Muscle of arm (tissue), 12 donors: Measurements from ENCODE around the gene DMPK. TPM values are rescaled to one million over a fixed set of nuclear protein-coding genes. Genes with fewer than 3 reads are reported as not detected.

ENCODE experiments used
- DNase-seq: peaks from one replicate; pipeline ENCODE4 v3.0.0-alpha.2; 2013
- polyA plus RNA-seq, 12 donors: library from polyadenylated mRNA; unstranded; fragments of 120-200 nt; gene quantifications; one replicate each; pipeline ENCODE4 v1.2.1, GENCODE V29; 2013; ENCODE audit not compliant: insufficient read length in 12 of 12

Gene DMPK
- polyA plus RNA-seq, 12 donors, result 161 to 353 (median 263) TPM; not detected in 1

DNA sequence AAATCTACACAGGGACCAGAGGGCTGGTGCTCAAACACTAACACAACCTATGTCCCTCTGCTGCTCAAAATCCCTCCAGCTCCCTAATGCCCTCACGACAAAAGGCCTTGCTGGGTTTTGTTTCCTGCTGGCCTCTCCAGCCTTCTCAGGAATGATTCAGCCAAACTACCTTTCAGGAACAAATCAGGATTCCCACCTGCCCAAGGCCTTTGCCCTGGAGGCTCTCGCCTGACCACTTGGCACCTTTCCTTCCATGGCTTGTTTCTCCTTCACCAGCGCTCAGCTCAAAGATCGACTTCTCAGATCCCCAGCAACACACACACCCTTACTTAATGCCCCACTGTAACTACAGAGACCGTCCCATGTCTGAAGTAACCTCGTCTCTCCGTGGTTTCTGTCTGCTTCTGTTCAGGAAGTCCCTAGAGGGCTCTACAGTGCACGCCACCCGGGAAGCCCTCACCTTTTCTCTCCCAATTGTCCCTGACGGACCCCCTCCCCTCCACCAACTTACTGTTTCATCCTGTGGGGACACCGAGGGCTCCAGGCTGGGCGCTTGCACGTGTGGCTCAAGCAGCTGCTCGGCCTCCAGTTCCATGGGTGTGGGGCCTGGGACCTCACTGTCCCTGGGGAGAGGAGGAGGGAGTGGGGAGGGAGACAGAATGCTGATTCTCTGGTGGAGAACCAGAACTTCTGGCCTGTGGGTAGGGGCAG, 10.0 kb downstream of the DMPK start:
- DNase-seq, result no peak

DNA sequence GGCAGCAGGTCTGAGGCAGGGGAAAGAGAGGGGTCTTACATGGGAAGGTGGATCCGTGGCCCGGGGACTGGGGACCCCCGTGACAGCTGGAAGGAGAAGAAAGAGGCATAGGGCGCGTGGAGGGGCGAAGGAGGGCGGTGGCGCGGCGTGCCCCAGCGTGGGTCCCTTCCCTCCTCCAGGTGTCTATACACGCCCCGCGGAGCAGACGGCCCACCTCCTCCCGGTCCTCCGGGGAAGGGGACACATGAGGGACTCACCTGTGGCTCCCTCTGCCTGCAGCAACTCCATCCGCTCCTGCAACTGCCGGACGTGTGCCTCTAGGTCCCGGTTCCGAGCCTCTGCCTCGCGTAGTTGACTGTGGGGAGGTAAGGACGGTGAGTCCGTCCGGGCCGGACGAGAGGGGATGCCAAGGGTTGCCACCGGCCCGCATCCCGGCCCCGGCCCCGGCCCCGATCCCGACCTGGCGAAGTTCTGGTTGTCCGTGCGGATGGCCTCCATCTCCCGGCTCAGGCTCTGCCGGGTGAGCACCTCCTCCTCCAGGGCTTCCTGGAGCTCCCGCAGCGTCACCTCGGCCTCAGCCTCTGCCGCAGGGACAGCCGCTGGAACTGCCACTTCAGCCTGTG, 10.9 kb downstream of the DMPK start:
- no peak for DNase-seq

DNA sequence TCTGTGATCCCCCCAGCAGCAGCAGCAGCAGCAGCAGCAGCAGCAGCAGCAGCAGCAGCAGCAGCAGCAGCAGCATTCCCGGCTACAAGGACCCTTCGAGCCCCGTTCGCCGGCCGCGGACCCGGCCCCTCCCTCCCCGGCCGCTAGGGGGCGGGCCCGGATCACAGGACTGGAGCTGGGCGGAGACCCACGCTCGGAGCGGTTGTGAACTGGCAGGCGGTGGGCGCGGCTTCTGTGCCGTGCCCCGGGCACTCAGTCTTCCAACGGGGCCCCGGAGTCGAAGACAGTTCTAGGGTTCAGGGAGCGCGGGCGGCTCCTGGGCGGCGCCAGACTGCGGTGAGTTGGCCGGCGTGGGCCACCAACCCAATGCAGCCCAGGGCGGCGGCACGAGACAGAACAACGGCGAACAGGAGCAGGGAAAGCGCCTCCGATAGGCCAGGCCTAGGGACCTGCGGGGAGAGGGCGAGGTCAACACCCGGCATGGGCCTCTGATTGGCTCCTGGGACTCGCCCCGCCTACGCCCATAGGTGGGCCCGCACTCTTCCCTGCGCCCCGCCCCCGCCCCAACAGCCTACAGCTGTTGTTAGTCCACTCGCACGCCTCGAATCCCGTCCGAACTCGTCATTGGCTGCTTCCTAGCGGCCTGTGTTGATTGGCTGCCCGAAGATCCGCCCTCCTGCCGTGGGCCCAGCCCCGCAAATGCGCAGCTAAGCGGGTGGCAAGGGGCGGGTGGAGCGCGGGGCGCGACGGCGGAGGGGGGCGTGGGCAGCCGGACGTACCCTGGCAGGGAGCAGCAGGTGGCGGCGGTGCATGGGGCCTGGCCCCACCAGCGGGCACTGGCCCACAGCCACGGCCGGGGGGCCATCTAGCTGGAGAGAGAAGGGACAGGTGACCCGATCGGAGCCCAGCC, 11.8 kb downstream of the DMPK start:
- peak; percentile 95 for DNase-seq

DNA sequence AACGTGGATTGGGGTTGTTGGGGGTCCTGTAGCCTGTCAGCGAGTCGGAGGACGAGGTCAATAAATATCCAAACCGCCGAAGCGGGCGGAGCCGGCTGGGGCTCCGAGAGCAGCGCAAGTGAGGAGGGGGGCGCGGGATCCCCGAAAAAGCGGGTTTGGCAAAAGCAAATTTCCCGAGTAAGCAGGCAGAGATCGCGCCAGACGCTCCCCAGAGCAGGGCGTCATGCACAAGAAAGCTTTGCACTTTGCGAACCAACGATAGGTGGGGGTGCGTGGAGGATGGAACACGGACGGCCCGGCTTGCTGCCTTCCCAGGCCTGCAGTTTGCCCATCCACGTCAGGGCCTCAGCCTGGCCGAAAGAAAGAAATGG, 12.5 kb downstream of the DMPK start:
- no peak for DNase-seq

DNA sequence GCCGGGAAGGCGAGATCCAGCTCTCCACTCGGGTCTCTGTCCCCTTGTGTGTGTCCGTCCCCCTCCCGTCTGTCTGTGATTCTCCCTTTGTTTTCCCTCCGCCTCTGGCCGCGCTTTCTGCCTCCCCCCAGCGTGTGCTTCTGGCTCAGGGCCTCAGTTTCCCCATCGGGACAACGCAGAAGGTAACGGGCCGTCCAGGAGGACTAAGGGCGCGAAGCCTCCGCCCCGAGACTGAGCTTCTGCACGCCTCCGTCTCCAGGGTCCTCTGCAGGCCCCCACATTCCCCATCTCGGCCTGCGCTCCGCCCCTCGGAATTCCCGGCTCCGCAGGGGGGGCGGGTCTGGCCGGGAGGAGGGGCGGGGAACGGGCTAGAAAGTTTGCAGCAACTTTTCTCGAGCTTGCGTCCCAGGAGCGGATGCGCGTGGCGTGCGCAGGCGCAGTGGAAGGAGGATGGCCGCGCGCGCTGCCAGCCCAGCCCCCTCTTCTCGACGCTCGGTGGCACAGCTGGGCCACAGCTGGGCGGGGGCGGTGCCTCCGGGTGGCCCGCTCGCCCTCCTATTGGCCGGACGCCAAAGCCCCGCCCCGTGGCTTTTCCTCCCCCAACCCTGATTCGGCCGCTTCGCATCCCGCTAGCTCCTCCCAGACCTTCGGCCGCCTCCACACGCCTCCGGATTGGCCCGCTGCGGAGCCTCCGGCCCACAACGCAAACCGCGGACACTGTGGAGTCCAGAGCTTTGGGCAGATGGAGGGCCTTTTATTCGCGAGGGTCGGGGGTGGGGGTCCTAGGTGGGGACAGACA, 13.1 kb downstream of the DMPK start, which contains the start of gene SIX5:
Gene SIX5 (minus strand): TSS at position 269 of the 799 bp plus-strand sequence. CDS start 408 bp downstream, outside the sequence.
- peak; percentile 99 for DNase-seq

DNA sequence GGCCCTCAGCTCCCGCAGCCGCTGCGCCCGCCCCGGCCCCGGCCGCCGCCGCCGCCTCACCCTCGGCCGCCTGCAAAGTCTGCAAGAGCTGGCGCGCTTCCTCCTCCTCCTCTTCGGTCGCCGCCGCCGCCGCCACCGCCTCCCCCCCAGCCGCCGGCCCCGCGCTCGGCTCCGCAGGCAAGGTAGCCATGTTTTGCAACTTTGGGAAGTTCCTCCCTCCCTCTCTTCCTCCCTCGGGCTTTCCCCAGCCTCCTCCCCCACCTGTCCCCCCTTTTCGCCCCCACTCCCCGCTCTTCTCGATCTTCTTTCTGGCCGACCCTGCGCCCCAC, 13.7 kb downstream of the DMPK start:
- no peak for DNase-seq

DNA sequence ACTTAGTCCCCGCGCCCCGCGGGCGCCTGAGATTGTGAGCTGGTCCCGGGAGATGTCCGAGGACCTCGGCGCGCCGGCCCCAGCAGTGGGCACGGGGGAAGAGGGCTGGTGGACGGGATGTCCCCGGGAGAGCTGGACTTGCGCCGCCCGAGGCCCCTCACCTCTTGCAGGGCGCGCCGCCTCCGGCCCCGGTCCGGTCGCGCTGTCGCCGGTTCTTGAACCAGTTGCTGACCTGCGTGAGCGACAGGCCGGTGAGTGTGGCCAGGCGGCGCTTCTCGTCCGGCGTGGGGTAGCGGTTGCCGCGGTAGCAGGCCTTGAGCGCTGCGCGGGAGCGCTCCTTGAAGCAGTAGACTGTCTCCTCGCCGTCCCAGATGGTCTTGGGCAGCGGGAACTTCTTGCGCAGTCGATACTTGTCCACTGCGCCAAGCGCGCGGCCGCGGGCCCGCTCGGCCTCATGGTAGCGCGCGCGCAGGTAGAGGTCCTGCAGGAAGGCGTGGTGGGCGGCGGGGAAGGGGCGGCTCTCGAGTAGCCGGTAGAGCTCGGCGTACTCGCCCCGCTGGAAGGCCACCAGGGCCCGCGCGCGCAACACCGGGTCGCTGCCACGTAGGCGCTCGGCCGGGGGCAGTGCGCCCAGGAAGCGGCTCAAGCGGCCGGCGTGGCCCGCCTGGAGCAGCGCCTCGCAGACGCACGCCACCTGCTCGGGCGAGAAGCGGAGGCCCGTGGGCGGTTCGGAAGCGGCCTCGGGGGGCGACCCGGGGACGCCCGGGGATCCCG, 14.2 kb downstream of the DMPK start:
- DNase-seq, result peak; percentile 78

DNA sequence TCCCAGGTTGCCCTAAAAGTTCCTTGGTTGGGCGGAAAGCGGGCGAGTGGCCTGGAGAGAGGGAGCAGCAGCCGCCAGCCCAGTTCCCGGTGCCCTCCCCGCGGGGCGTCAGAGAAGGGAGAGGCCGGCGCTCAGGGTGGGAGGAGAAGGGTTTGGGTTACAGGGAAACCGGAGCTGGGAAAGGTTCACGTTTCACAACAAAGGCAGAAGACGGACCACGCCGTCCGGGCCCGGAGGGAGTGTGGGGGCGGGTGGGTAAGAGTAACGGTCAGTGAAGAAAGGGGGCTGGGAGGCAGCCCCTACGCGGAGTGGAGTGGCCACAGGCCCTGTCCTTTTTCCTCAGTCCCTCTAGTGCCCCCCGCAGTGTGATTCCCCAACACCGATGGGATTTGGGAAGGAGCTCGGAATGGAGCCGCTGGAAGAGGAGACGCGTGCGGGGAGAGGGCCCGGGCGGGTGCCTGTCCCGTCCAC, 14.8 kb downstream of the DMPK start:
- DNase-seq, result peak; percentile 86

DNA sequence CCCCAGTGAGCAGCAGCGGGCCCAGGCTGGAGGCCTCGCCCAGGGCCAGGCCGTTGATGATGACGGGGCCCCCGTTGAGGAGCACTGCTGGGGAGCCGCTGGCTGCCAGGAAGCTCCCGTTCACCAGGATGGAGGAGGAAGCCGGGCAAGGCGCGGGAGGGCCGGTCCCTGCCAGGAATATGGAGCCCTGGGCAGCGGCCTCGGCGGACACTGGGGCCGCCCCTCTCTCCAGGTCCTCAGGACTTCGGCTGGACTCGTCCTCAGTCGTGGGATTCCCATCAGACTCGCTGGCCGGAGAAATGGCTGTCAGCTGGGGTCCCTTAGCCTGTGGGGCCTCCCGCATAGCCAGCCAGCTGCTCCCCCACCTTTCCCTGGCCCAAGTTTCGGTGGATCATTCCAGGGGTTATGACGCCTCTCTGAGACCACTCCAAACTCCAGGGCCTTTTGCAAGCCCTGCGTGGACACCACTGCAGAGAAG, 15.4 kb downstream of the DMPK start:
- no peak for DNase-seq

DNA sequence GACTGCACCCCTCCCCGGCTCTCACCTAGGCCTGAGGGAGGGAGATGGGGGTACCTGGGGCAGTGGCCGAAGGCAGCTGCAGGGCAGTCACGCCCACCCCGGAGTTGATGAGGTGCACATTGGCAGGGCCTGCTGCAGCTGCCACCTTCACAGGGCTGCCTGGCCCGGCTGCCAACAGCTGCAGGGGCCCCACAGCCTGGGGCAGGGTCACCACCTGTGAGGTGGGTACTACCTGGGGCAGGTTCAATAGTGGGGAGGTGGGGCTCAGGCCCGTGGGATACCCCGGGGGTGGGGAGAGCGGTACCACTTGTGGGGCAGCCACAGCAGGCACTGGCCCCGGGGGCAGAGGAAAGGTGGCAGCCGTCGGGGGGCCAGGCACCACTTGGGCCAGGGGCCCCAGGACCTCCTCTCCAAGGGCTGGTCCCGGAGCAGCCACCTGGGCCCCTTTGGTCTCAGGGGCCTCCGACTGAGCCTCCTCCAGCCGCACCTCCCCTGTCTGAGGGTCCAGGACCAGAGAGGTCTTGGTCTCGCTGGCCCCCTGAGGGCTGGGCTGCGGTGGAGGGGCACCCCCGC, 15.9 kb downstream of the DMPK start:
- DNase-seq, result no peak

DNA sequence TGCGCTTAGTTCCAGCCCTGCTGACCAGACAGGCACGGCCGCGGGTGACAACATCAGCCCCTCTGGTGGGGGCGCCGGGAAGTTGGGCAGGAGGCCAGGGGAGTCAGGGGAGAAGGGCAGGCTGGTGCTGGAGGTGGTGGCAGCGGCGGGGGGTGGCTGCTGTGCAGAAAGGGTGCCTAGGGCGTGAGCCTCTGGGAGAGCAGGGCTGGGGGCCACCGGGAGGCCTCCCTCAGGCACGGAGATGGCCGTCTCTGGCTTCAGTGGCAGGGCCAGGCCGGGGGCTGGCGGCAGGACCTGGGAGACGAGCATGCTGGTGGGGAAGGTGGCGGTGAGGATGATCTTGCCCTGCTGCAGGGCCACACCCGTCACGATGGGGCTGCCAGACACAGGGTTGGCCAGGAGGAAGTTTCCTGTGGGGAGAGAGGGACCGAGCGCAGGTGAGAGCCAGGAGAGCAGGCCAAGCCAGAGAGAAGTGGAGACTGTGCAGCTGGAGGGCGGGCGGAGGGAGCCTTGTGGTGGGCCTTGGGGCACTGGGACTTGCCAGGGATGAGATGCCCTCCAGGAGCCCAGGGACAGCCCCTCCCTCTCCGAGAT, 16.5 kb downstream of the DMPK start:
- no peak for DNase-seq

DNA sequence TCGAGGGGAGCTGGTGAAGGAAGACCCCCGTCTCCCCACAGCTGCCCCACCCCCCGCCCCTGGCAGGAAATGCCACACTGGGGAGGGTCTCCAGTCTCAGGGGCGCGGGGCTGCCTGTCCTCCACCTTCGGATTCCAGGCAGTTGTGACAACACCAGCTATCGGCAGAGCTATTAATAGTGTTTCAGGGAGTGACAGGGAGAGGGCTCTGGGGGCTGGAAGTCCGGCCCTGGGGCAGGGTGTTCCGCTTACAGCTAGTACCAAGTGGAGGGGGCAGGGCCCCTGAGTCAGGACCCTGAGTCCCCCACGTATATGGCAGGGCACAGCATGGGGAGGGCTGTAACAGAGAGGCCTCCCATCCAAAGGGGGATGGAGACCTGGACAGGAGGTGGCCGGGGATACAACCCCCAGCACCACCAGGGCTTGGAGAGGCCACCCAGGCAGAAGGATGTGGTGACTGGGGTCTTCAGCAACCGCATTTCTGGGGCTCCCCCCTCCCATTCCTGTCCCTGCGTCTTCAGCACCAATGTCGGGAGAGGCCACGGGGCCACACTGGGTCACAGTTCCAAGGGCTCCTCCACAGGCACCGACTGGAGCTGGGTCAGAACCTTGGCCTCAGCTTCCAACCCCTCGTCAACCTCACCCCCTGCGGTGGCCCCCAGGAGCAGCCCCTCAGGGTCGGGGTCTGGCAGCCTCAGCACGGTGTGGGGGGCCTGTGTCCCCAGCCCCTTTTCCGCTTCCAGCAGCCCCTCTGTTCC, 17.2 kb downstream of the DMPK start:
- DNase-seq, result no peak

DNA sequence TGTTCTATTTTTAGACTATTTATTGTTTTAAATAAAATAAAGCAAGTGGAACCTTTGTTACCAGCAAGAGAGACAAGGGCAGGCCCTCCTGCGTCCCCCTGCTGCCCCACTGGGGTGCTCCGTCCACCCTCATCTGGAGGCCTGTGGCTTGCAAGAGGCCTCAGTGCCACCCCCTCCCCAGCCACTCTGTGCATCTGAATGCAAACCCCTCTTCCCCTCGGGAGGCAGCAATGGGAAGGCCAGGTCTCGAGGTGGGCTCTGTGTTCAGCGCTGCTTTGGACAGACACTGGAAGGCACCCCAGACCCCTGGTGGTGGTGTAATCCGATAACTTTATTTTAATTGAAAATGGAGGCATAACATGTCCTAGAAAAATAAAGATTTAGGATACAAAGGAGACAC, 17.8 kb downstream of the DMPK start:
- DNase-seq, result no peak

DNA sequence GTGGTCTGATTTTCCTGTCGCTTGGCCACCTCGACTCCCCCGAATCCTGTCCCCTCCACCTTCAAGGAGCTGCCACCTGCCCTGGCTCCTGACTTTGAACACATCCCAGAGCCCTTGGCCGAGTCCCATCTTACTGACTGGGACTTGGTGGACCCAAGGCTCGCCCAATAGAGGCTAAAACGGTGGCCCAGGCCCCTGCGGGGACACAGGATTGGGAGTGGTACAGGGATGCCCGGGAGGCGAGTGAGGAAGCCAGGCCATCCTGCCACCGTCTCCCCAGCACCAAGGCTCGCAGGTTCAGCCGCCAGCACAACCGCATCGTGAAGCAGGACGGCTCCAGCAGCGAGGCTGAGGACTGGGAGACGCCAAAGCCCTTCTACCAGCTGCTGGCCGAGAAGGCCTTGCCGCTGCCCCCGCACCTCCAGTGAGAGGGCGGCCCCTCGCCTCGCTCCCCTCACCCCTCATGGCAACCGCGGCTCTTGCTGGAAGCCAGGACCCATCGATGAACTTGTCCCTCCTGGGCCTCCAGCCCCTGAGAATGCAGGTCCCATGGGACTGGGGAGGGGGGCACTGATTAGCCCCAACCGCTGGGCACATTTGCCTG, 18.5 kb downstream of the DMPK start:
- no peak for DNase-seq

DNA sequence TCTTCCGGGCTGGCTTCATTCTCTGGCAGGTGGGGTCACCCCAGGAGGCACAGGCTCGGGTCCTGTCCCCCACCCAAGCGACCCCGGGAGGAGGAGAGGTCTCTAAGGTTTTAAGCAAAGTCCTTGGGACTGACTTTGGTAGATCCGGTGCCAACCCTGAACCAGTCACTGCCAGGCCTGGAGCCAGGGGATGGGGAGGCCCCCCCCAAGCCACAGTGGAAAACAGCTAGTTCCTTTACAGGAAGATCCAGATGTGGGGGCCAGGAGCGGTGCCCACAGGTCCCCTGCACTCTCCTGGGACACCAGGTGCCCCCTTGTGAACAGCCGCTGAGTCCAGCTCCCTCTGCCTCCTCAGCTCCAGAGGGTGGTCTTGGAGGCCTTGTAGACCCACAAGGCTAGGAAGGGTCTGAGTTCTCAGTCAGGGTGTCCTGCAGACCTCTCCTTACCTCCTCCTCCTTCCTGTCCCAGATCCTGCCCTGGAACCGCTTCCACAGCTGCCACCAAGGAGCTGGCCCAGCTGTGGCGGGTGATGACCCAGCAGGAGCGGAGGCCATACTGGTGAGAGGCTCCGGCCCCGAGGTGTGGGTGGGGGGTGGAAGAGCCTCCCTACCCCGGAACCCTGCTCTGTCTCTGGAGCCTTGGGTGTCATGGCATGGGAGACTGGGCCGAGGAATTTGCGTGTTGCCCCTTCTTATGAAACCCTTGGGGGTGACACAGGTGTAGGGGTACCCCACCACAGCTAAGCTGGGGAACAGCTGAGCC, 19.2 kb downstream of the DMPK start:
- no peak for DNase-seq

DNA sequence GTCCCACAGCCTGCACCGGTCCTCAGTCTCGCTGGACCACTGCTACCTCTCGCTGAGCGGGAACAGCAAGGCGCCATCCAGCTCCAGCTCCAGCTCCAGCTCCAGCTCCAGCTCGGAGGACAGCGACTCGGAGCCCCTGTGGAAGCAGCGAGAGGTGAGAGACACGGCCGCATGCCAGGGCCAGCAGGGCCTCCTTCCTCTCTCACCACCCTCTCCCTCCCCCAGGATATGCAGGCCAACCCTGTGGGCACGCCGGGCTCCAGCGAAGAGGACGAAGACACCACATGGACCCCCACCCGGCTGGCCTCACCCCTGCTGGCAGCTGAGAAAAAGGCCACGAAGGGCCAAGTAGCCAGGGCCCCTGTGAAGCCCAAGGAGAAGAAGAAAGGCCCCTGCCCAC, 20.6 kb downstream of the DMPK start:
- no peak for DNase-seq

DNA sequence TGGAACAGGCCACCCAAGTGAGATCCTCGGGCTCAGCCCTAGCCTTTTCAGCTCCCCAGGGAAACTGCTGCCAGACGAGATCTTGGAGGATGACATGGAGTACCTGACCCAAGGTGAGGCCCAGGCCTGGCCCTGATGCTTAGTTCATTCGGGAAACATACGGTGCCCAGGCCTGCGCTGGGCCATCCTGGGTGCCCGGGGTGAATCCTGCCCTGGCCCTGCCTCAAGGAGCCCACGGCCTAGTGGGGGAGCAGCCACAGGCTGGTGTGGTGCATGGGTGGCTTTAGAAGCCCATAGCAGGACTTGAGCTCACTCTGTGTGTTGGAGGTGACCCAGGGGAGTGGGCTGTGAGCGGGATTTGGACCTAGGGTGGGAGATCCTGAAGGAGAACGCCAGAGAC, 23.4 kb downstream of the DMPK start:
- DNase-seq, result no peak

DNA sequence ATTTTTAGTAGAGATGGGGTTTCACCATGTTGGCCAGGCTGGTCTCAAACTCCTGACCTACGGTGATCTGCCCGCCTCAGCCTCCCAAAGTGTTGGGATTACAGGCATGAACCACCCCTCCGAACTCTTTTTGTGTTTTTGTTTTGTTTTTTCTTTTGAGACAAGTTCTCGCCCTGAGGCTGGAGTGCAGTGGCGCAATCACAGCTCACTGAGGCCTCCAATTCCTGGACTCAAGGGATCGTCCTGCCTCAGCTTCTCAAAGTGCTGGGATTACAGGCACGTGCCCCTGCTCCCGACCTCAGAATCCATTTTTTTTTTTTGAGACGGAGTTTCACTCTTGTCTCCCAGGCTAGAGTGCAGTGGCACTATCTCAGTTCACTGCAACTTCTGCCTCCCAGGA, 24.6 kb downstream of the DMPK start:
- no peak for DNase-seq
